ENCODE results near the gene MINPP1. TPM values are rescaled to one million over a fixed set of nuclear protein-coding genes. Genes with fewer than 3 reads are reported as not detected.

The MINPP1 gene
- total and polyA plus RNA-seq, 2 donors from 2014 or later = 13.1 to 15.7 TPM

DNA sequence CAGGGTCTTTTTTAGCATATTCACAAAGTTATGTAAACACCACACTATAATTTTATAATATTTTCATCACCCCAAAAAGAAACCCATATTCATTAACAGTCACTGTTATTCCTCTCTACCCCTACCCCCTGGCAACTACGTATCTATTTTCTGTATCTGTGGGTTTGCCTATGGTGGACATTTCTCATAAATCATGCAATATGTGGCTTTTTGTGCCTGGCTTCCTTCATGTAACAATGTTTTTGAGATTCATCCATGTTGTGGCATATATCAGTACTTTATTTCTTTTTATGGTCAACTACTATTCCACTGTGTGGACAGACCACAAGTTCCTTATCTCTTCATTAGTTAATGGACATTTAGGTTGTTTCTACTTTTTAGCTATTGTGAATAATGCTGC, 95.9 kb downstream of the MINPP1 start:
- Histone ChIP-seq H3K27ac (ENCODE audit: low read depth in 2 of 2, low read length in 2 of 2) (no peak overlapping the region), H3K4me1 (ENCODE audit: control insufficient read depth in 2 of 3, insufficient read depth in 2 of 3, low read depth in 1 of 3, low read length in 3 of 3) (peaks cover 0 to 5% (median 0%) of the 10 kb centered on the region in 3 donors), H3K4me3 (ENCODE audit: low read length in 3 of 3) (no peak overlapping the region), H3K9ac (ENCODE audit: low read length in 3 of 3) (no peak overlapping the region), H3K27me3 (ENCODE audit: control insufficient read depth, insufficient read depth, low read length) (no peaks in the 10 kb centered on the region), H3K36me3 (ENCODE audit: control insufficient read depth in 2 of 3, insufficient read depth in 3 of 3, low read length in 3 of 3) (no peaks in the 10 kb centered on the region), H3K9me3 (ENCODE audit: control insufficient read depth in 2 of 3, insufficient read depth in 1 of 3, low read length in 3 of 3) (no peaks in the 10 kb centered on the region)
- no peak for FAIRE-seq
- TF ChIP-seq, protein P1, sequence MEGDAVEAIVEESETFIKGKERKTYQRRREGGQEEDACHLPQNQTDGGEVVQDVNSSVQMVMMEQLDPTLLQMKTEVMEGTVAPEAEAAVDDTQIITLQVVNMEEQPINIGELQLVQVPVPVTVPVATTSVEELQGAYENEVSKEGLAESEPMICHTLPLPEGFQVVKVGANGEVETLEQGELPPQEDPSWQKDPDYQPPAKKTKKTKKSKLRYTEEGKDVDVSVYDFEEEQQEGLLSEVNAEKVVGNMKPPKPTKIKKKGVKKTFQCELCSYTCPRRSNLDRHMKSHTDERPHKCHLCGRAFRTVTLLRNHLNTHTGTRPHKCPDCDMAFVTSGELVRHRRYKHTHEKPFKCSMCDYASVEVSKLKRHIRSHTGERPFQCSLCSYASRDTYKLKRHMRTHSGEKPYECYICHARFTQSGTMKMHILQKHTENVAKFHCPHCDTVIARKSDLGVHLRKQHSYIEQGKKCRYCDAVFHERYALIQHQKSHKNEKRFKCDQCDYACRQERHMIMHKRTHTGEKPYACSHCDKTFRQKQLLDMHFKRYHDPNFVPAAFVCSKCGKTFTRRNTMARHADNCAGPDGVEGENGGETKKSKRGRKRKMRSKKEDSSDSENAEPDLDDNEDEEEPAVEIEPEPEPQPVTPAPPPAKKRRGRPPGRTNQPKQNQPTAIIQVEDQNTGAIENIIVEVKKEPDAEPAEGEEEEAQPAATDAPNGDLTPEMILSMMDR (IDR thresholded peaks at IDR 0.05; ENCODE audit: borderline replicate concordance, extremely low read depth, insufficient read depth) = no peak
- intact Hi-C loops (cut with DNase I) = no loop called here
- no peak for DNase-seq

Small RNA genes lying within 50 kb of the gene (microRNA-seq; reads per million reads assigned to microRNA genes)
- gene MIR4678 = not detected

Other genes starting within 250 kb of the MINPP1 start
- gene NUTM2D, start 147.1 kb upstream of the MINPP1 start, total RNA-seq = 9.0 TPM
- gene NUTM2D, start 147.1 kb upstream of the MINPP1 start, polyA plus RNA-seq (ENCODE audit: insufficient read depth, low read depth, low replicate concordance) = 4.8 TPM
- gene PAPSS2, start 155.0 kb downstream of the MINPP1 start, total RNA-seq = 84.2 TPM
- gene PAPSS2, start 155.0 kb downstream of the MINPP1 start, polyA plus RNA-seq (ENCODE audit: insufficient read depth, low read depth, low replicate concordance) = 23.5 TPM